HEK293 (cell line): Measurements from ENCODE around the gene KIF23.

ENCODE experiments used
- CTCF ChIA-PET: fragments of 350-600 bp; formaldehyde crosslinking; extraction: SDS; loops from one replicate; lab custom pipeline; 2021; ENCODE audit warnings: antibody characterized with exemption; lab: Yijun Ruan, JAX
- POLR2A ChIA-PET: fragments of 300-600 bp; formaldehyde crosslinking; extraction: SDS; loops from one replicate; lab custom pipeline; 2020; ENCODE audit warnings: antibody characterized with exemption, inconsistent platforms; lab: Yijun Ruan, JAX
- H3K27ac ChIP-seq: fragments of 200-500 bp; sonication (Bioruptor generic); 2 replicates; pipeline ENCODE4 v1.5.1; 2014; ENCODE audit warnings: low read depth, low read length, control low read depth, inconsistent platforms; ENCODE audit errors: extremely low read depth
- H3K36me3 ChIP-seq, 2 experiments: fragments of 200-500 bp in 1 of 2; sonication (Bioruptor generic) in 1 of 2; 1 replicate in 1 of 2; 2 replicates in 1 of 2; pipeline ENCODE4 v1.5.1; 2014 to 2017; ENCODE audit warnings: inconsistent platforms in 2 of 2, low read length in 2 of 2; ENCODE audit not compliant: control insufficient read depth in 2 of 2, insufficient read depth in 1 of 2
- H3K4me1 ChIP-seq: fragments of 200-500 bp; sonication (Bioruptor generic); 2 replicates; pipeline ENCODE4 v1.5.1; 2014; ENCODE audit warnings: mild to moderate bottlenecking, low read length, inconsistent platforms; ENCODE audit not compliant: control insufficient read depth, insufficient read depth
- H3K4me3 ChIP-seq: 2 replicates; pipeline ENCODE4 v1.5.1; 2011; ENCODE audit warnings: low read depth, mild to moderate bottlenecking, control low read depth, low read length, moderate library complexity
- H3K9me3 ChIP-seq: fragments of 200-500 bp; sonication (Bioruptor generic); 2 replicates; pipeline ENCODE4 v1.5.1; 2014; ENCODE audit warnings: low read depth, low read length, inconsistent platforms; ENCODE audit not compliant: control insufficient read depth, insufficient read depth
- BCL11A ChIP-seq: fragments of 450-650 bp; formaldehyde crosslinking; IDR thresholded peaks from 2 replicates; pipeline ENCODE4 v1.5.1; 2016; ENCODE audit warnings: low read depth, missing biosample characterization, missing genetic modification characterization
- BCL11B ChIP-seq: fragments of 450-650 bp; formaldehyde crosslinking; IDR thresholded peaks from 2 replicates; pipeline ENCODE4 v1.5.1; 2016; ENCODE audit warnings: low read depth, missing biosample characterization, missing genetic modification characterization
- EGR2 ChIP-seq: fragments of 450-650 bp; formaldehyde crosslinking; IDR thresholded peaks from 2 replicates; pipeline ENCODE4 v1.5.1; 2016; ENCODE audit warnings: low read depth, missing biosample characterization, missing genetic modification characterization
- HOXC10 ChIP-seq: sonication (generic); formaldehyde crosslinking; IDR thresholded peaks from 2 replicates; pipeline ENCODE4 v1.8.1; 2023; ENCODE audit warnings: mild to moderate bottlenecking, missing genetic modification reagents
- KLF16 ChIP-seq: fragments of 450-650 bp; formaldehyde crosslinking; IDR thresholded peaks from 2 replicates; pipeline ENCODE4 v1.5.1; 2017; ENCODE audit warnings: missing biosample characterization, missing genetic modification characterization
- KLF7 ChIP-seq: fragments of 450-650 bp; formaldehyde crosslinking; IDR thresholded peaks from 2 replicates; pipeline ENCODE4 v1.5.1; 2016; ENCODE audit warnings: missing biosample characterization, missing genetic modification characterization, borderline replicate concordance
- MYNN ChIP-seq: fragments of 450-650 bp; formaldehyde crosslinking; IDR thresholded peaks from 2 replicates; pipeline ENCODE4 v1.5.1; 2016; ENCODE audit warnings: missing biosample characterization, missing genetic modification characterization, borderline replicate concordance
- SCRT2 ChIP-seq: fragments of 450-650 bp; formaldehyde crosslinking; IDR thresholded peaks from 2 replicates; pipeline ENCODE4 v1.5.1; 2016; ENCODE audit warnings: missing biosample characterization, missing genetic modification characterization
- SETDB1 ChIP-seq: IDR thresholded peaks from one replicate; pipeline ENCODE4 v1.6.1; 2017; ENCODE audit warnings: mild to moderate bottlenecking, low read length, moderate library complexity, mixed read lengths; ENCODE audit not compliant: insufficient read length
- SP3 ChIP-seq: fragments of 450-650 bp; formaldehyde crosslinking; IDR thresholded peaks from 2 replicates; pipeline ENCODE4 v1.5.1; 2016; ENCODE audit warnings: missing biosample characterization, missing genetic modification characterization
- SP7 ChIP-seq: fragments of 450-650 bp; formaldehyde crosslinking; IDR thresholded peaks from 2 replicates; pipeline ENCODE4 v1.5.1; 2016; ENCODE audit warnings: missing biosample characterization, missing genetic modification characterization
- ZBTB17 ChIP-seq: fragments of 450-650 bp; formaldehyde crosslinking; IDR thresholded peaks from 2 replicates; pipeline ENCODE4 v1.5.1; 2016; ENCODE audit warnings: missing biosample characterization, missing genetic modification characterization
- ZEB2 ChIP-seq: fragments of 450-650 bp; formaldehyde crosslinking; IDR thresholded peaks from 2 replicates; pipeline ENCODE4 v1.5.1; 2016; ENCODE audit warnings: missing biosample characterization, missing genetic modification characterization
- ZNF132 ChIP-seq: fragments of 450-650 bp; formaldehyde crosslinking; IDR thresholded peaks from 2 replicates; pipeline ENCODE4 v1.5.1; 2017; ENCODE audit warnings: missing biosample characterization, missing genetic modification characterization, borderline replicate concordance
- ZNF248 ChIP-seq: fragments of 450-650 bp; formaldehyde crosslinking; IDR thresholded peaks from 2 replicates; pipeline ENCODE4 v1.5.1; 2017; ENCODE audit warnings: missing biosample characterization, missing genetic modification characterization
- ZNF266 ChIP-seq: fragments of 450-650 bp; formaldehyde crosslinking; IDR thresholded peaks from 2 replicates; pipeline ENCODE4 v1.5.1; 2016; ENCODE audit warnings: missing biosample characterization, missing genetic modification characterization, low read depth
- ZNF311 ChIP-seq: fragments of 450-650 bp; formaldehyde crosslinking; IDR thresholded peaks from 2 replicates; pipeline ENCODE4 v1.5.1; 2017; ENCODE audit warnings: missing biosample characterization, missing genetic modification characterization, borderline replicate concordance
- ZNF354C ChIP-seq: fragments of 450-650 bp; formaldehyde crosslinking; IDR thresholded peaks from 2 replicates; pipeline ENCODE4 v1.5.1; 2016; ENCODE audit warnings: missing biosample characterization, missing genetic modification characterization, low read depth, borderline replicate concordance
- ZNF37A ChIP-seq: fragments of 450-650 bp; IDR thresholded peaks from 2 replicates; pipeline ENCODE4 v1.5.1; 2018; ENCODE audit warnings: missing biosample characterization, missing genetic modification characterization
- ZNF433 ChIP-seq: fragments of 450-650 bp; formaldehyde crosslinking; IDR thresholded peaks from 2 replicates; pipeline ENCODE4 v1.5.1; 2016; ENCODE audit warnings: missing biosample characterization, missing genetic modification characterization, low read depth
- ZNF449 ChIP-seq: fragments of 450-650 bp; formaldehyde crosslinking; IDR thresholded peaks from 2 replicates; pipeline ENCODE4 v1.5.1; 2017; ENCODE audit warnings: missing biosample characterization, mild to moderate bottlenecking, missing genetic modification characterization, moderate library complexity
- ZNF529 ChIP-seq: fragments of 450-650 bp; formaldehyde crosslinking; IDR thresholded peaks from 2 replicates; pipeline ENCODE4 v1.5.1; 2017; ENCODE audit warnings: missing genetic modification characterization, missing biosample characterization; ENCODE audit not compliant: insufficient replicate concordance
- TF ChIP-seq, protein P1 (sequence below): fragments of 450-650 bp; formaldehyde crosslinking; IDR thresholded peaks from 2 replicates; pipeline ENCODE4 v1.5.1; 2016; ENCODE audit warnings: missing biosample characterization, missing genetic modification characterization
- TF ChIP-seq, protein P2 (sequence below): fragments of 450-650 bp; formaldehyde crosslinking; IDR thresholded peaks from 2 replicates; pipeline ENCODE4 v1.5.1; 2017; ENCODE audit warnings: missing biosample characterization, missing genetic modification characterization
- TF ChIP-seq, protein P3 (sequence below): fragments of 450-650 bp; IDR thresholded peaks from 2 replicates; pipeline ENCODE4 v1.5.1; 2018; ENCODE audit warnings: missing biosample characterization, mild to moderate bottlenecking, missing genetic modification characterization
- TF ChIP-seq, protein P4 (sequence below): fragments of 450-650 bp; formaldehyde crosslinking; IDR thresholded peaks from 2 replicates; pipeline ENCODE4 v1.5.1; 2016; ENCODE audit warnings: missing biosample characterization, missing genetic modification characterization
- TF ChIP-seq, protein P5 (sequence below): sonication (generic); formaldehyde crosslinking; IDR thresholded peaks from 2 replicates; pipeline ENCODE4 v1.8.1; 2022; ENCODE audit warnings: mild to moderate bottlenecking, moderate library complexity, missing genetic modification reagents

KIF23 gene

GRCh38 chr15:69407719-69408400 lies 6.3 kb upstream of the KIF23 start:
- Histone ChIP-seq H3K9me3 (no peaks in the 10 kb centered on the region), H3K36me3 (no peaks in the 10 kb centered on the region), H3K27ac (no peak overlapping the region)
- POLR2A ChIA-PET = no interaction called here
- TF ChIP-seq ZNF266 (tag by site-specific recombination) = no peak
- no peak for TF ChIP-seq SCRT2
- TF ChIP-seq ZBTB17 (tag by site-specific recombination) = 0 out of 2 replicates have a peak, but pooled peaks have one; percentile 64
- no peak for TF ChIP-seq ZNF529 (tag by site-specific recombination)
- no peak for TF ChIP-seq ZNF433 (tag by site-specific recombination)
- no peak for TF ChIP-seq SETDB1
- TF ChIP-seq, protein P1, sequence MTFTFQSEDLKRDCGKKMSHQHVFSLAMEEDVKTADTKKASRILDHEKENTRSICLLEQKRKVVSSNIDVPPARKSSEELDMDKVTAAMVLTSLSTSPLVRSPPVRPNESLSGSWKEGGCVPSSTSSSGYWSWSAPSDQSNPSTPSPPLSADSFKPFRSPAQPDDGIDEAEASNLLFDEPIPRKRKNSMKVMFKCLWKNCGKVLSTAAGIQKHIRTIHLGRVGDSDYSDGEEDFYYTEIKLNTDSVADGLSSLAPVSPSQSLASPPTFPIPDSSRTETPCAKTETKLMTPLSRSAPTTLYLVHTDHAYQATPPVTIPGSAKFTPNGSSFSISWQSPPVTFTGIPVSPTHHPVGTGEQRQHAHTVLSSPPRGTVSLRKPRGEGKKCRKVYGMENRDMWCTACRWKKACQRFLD = no peak
- no peak for TF ChIP-seq BCL11B (tag by site-specific recombination)
- TF ChIP-seq, all 188 proteins: peak for 1
- Histone ChIP-seq H3K4me1 (no peaks in the 10 kb centered on the region), H3K4me3 (no peak overlapping the region)
- CTCF ChIA-PET = interaction anchor here (1.2 to 2.1 kb wide), 2 partner anchors 13 to 483 kb away, joined by 4 to 11 read pairs; no protein-coding TSS in a partner anchor

- CTCF ChIA-PET = interaction anchor here (1.2 to 2.1 kb wide), 2 partner anchors 14 to 484 kb away, joined by 4 to 11 read pairs; no protein-coding TSS in a partner anchor
- POLR2A ChIA-PET = interaction anchor here (1.1 kb wide), 1 partner anchor 44 kb away, joined by 3 read pairs; the partner anchor contains the start of gene RPLP1
- TF ChIP-seq ZNF354C (tag by site-specific recombination) = no peak
- TF ChIP-seq SP3 (tag by site-specific recombination) = no peak
- no peak for TF ChIP-seq KLF7 (tag by site-specific recombination)
- TF ChIP-seq ZNF449 = no peak
- no peak for TF ChIP-seq EGR2 (tag by site-specific recombination)
- no peak for TF ChIP-seq MYNN
- no peak for TF ChIP-seq ZNF248 (tag by site-specific recombination)
- TF ChIP-seq HOXC10 = no peak
- TF ChIP-seq, protein P2, sequence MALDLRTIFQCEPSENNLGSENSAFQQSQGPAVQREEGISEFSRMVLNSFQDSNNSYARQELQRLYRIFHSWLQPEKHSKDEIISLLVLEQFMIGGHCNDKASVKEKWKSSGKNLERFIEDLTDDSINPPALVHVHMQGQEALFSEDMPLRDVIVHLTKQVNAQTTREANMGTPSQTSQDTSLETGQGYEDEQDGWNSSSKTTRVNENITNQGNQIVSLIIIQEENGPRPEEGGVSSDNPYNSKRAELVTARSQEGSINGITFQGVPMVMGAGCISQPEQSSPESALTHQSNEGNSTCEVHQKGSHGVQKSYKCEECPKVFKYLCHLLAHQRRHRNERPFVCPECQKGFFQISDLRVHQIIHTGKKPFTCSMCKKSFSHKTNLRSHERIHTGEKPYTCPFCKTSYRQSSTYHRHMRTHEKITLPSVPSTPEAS (tag by site-specific recombination) = no peak
- TF ChIP-seq ZNF311 = no peak
- TF ChIP-seq, protein P3, sequence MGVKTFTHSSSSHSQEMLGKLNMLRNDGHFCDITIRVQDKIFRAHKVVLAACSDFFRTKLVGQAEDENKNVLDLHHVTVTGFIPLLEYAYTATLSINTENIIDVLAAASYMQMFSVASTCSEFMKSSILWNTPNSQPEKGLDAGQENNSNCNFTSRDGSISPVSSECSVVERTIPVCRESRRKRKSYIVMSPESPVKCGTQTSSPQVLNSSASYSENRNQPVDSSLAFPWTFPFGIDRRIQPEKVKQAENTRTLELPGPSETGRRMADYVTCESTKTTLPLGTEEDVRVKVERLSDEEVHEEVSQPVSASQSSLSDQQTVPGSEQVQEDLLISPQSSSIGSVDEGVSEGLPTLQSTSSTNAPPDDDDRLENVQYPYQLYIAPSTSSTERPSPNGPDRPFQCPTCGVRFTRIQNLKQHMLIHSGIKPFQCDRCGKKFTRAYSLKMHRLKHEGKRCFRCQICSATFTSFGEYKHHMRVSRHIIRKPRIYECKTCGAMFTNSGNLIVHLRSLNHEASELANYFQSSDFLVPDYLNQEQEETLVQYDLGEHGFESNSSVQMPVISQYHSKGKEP = no peak
- no peak for TF ChIP-seq BCL11A (tag by site-specific recombination)
- TF ChIP-seq SP7 (tag by site-specific recombination) = no peak
- no peak for TF ChIP-seq ZEB2 (tag by site-specific recombination)
- TF ChIP-seq ZNF37A (tag by site-specific recombination) = no peak
- no peak for TF ChIP-seq KLF16
- TF ChIP-seq ZNF132 (tag by site-specific recombination) = no peak
- TF ChIP-seq, protein P4, sequence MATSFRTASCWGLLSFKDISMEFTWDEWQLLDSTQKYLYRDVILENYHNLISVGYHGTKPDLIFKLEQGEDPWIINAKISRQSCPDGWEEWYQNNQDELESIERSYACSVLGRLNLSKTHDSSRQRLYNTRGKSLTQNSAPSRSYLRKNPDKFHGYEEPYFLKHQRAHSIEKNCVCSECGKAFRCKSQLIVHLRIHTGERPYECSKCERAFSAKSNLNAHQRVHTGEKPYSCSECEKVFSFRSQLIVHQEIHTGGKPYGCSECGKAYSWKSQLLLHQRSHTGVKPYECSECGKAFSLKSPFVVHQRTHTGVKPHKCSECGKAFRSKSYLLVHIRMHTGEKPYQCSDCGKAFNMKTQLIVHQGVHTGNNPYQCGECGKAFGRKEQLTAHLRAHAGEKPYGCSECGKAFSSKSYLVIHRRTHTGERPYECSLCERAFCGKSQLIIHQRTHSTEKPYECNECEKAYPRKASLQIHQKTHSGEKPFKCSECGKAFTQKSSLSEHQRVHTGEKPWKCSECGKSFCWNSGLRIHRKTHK = no peak
- TF ChIP-seq, protein P5, sequence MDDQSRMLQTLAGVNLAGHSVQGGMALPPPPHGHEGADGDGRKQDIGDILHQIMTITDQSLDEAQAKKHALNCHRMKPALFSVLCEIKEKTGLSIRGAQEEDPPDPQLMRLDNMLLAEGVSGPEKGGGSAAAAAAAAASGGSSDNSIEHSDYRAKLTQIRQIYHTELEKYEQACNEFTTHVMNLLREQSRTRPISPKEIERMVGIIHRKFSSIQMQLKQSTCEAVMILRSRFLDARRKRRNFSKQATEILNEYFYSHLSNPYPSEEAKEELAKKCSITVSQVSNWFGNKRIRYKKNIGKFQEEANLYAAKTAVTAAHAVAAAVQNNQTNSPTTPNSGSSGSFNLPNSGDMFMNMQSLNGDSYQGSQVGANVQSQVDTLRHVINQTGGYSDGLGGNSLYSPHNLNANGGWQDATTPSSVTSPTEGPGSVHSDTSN = no peak
- peaks cover 2% of the 10 kb centered on the region; the same call in 1 of the 2 replicates for H3K4me1 ChIP-seq
- no peak overlapping the region for H3K4me3 ChIP-seq
- no peaks in the 10 kb centered on the region for H3K36me3 ChIP-seq
- H3K9me3 ChIP-seq = no peaks in the 10 kb centered on the region
- no peak overlapping the region for H3K27ac ChIP-seq
These were observed 5.3 kb upstream of the KIF23 start for GRCh38 chr15:69408841-69409240.
